ENCODE results near the gene ASRGL1.

ASRGL1 gene

DNA sequence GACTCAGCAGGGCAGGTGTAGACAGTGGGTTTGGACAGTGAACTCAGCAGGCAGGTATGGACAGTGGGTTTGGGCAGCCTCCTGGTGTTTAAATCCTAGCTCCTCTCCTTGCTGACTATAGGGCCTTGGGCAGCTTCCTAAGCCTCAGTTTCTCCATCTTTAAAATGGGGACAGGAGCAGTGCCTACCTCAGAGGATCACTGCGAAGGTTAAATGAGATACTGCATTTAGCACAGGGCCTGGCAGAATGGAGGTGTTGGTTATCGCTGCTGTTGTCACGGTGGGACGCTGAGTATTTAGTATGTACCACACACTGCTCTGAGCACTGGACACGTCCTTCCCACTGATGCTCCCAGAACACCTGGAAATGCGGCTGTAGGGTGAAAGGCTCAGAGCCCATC lies 67.2 kb downstream of the ASRGL1 start:
- no peak for DNase-seq (ENCODE audit: extremely low read depth, low read depth)
- TF ChIP-seq, protein P1, sequence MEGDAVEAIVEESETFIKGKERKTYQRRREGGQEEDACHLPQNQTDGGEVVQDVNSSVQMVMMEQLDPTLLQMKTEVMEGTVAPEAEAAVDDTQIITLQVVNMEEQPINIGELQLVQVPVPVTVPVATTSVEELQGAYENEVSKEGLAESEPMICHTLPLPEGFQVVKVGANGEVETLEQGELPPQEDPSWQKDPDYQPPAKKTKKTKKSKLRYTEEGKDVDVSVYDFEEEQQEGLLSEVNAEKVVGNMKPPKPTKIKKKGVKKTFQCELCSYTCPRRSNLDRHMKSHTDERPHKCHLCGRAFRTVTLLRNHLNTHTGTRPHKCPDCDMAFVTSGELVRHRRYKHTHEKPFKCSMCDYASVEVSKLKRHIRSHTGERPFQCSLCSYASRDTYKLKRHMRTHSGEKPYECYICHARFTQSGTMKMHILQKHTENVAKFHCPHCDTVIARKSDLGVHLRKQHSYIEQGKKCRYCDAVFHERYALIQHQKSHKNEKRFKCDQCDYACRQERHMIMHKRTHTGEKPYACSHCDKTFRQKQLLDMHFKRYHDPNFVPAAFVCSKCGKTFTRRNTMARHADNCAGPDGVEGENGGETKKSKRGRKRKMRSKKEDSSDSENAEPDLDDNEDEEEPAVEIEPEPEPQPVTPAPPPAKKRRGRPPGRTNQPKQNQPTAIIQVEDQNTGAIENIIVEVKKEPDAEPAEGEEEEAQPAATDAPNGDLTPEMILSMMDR (IDR thresholded peaks at IDR 0.05; ENCODE audit: low read depth, low read length, missing control alignments) = no peak

DNA sequence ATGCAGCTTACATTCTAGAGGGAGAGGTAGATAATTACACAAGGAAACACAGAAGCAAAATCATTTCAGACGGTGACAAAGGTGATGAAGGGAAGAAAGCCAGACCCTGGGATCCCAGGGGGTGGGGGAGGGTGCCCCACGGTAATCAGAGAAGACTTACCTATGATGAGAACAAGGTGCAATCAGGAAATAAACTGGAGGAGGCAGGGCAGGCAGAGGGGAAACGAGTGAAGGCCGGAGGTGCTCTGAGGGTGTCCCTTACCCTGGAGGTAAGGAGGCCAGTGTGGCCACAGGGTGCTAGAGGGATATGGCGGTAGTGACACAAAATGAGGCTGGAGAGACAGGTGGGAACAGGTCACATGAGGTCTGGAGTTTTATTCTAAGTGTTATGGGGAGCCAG lies 67.7 kb downstream of the ASRGL1 start:
- DNase-seq (ENCODE audit: extremely low read depth, low read depth) = no peak
- TF ChIP-seq, protein P1 (IDR thresholded peaks at IDR 0.05; ENCODE audit: low read depth, low read length, missing control alignments) = no peak
- no peak overlapping the region for H3K4me3 ChIP-seq (replicated peaks; ENCODE audit: low read depth, low read length)

More for the DNA sequence above, 67.2 kb downstream of the ASRGL1 start:
- H3K4me3 ChIP-seq (replicated peaks; ENCODE audit: low read depth, low read length) = no peak overlapping the region

DNA sequence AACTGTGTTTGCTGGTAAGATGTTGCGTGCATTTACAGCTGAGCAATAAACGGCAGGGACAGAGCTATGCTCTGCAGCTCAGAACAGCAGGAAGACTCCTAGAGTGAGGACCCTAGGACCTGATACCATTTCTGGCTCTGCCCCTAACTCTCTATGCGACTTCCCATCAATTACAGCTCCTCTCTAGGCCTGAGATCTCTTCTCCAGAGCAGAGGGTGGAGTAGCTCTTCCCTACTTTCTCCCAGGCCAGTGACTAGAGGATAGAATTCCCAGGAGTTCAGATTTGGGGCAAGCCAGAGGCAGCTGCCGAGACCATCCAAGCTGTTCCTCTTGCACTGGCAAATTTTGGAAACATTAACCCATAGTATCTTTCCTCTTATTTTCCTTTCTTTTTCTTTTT lies 68.8 kb downstream of the ASRGL1 start:
- H3K4me3 ChIP-seq (replicated peaks; ENCODE audit: low read depth, low read length) = no peak overlapping the region
- no peak for DNase-seq (ENCODE audit: extremely low read depth, low read depth)
- TF ChIP-seq, protein P1 (IDR thresholded peaks at IDR 0.05; ENCODE audit: low read depth, low read length, missing control alignments) = no peak

DNA sequence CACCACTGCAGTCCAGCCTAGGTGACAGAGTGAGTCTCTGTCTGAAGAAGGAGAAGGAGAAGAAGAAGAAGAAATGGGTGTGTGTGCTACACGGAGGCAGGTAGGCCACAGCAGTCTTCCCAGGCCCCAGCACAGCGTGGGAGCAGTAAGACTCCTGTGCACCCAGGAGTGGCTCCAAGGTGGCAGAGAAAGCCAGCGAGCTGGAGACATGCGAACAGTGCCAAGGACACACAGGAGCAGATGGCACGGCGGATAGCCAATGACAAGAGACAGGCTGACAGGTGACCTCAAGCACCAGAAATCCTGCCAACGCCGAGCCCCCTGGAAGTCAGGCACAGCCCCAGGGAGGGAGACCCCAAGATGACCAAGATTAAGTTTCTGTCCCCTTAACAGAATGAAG lies 72.6 kb downstream of the ASRGL1 start:
- H3K4me3 ChIP-seq (replicated peaks; ENCODE audit: low read depth, low read length) = no peak overlapping the region
- TF ChIP-seq, protein P1 (IDR thresholded peaks at IDR 0.05; ENCODE audit: low read depth, low read length, missing control alignments) = no peak
- no peak for DNase-seq (ENCODE audit: extremely low read depth, low read depth)

DNA sequence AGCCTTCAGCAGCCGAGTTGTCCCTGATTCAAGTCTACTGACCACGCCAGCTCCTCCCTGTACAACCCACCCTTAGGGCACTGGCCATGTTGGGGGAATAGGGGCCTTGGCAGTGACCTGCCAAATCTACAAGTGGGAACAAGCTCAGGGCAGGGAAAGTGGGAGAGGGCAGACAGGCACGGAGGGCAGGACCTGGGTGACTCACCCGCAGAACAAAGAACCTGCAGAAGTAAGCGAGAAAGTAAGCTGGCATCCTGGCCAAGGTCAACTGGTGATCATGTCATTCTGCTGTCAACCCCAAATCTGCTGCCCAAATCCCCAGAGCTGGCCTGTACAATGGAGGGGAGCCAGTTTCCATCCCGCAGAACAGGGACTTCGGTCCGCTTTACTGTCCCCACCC lies 73.7 kb downstream of the ASRGL1 start:
- H3K4me3 ChIP-seq (replicated peaks; ENCODE audit: low read depth, low read length) = no peak overlapping the region
- DNase-seq (ENCODE audit: extremely low read depth, low read depth) = no peak
- TF ChIP-seq, protein P1 (IDR thresholded peaks at IDR 0.05; ENCODE audit: low read depth, low read length, missing control alignments) = no peak

DNA sequence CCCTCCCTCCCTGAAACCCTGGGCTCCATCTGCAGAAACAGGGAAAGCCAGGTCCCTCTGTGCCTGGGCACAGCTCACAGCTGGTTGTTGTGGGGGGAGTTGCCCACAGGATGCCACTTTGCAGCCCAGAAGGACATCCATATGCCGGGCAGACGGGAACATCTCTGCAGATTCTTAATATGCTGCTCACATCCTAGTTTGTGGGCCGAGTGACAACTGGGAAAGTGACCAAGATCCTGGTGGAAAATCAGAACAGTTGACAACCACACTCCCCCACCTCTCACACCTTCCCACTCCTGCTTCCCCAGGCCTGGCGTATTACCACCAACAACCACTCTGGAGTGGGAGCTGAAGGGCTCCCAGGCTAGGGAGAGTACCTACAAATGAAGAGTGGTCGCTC lies 74.3 kb downstream of the ASRGL1 start:
- DNase-seq (ENCODE audit: extremely low read depth, low read depth) = no peak

More for the DNA sequence above, 74.3 kb downstream of the ASRGL1 start:
- TF ChIP-seq, protein P1 (IDR thresholded peaks at IDR 0.05; ENCODE audit: low read depth, low read length, missing control alignments) = no peak
- H3K4me3 ChIP-seq (replicated peaks; ENCODE audit: low read depth, low read length) = no peak overlapping the region
